GM12873 (cell line): ENCODE data around the gene TAS2R40.

Source experiments
- TF ChIP-seq, protein P1 (sequence below): IDR thresholded peaks from 2 replicates; pipeline ENCODE4 v1.5.1; 2012; ENCODE audit warnings: low read depth, mild to moderate bottlenecking, moderate library complexity, low read length, control low read depth; ENCODE audit not compliant: insufficient read depth; ENCODE audit errors: missing control alignments

Gene TAS2R40

DNA sequence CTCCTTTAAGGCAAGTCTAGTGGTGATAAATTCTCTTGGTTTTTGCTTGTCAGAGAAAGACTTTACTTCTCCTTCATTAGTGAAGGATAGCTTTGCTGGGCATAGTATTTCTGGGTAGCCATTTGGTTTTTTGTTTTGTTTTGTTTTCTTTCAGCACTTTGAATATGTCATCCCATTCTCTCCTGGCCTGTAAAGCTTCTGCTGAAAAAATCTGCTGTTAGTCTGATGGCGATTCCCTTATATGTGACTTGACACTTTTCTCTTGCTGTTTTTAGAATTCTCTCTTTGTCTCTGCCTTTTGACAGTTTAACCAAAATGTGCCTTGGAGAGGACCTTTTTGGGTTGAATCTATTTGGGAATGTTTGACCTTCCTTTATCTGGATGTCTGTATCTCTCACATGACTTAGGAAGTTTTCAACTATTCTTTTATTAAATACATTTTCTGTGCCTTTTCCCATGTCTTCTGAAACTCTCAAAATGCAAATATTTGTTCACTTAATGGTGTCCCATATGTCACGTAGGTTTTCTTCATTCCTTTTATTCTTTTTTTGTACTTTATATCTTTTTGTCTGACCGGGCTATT lies 14.7 kb downstream of the TAS2R40 start:
- TF ChIP-seq, protein P1, sequence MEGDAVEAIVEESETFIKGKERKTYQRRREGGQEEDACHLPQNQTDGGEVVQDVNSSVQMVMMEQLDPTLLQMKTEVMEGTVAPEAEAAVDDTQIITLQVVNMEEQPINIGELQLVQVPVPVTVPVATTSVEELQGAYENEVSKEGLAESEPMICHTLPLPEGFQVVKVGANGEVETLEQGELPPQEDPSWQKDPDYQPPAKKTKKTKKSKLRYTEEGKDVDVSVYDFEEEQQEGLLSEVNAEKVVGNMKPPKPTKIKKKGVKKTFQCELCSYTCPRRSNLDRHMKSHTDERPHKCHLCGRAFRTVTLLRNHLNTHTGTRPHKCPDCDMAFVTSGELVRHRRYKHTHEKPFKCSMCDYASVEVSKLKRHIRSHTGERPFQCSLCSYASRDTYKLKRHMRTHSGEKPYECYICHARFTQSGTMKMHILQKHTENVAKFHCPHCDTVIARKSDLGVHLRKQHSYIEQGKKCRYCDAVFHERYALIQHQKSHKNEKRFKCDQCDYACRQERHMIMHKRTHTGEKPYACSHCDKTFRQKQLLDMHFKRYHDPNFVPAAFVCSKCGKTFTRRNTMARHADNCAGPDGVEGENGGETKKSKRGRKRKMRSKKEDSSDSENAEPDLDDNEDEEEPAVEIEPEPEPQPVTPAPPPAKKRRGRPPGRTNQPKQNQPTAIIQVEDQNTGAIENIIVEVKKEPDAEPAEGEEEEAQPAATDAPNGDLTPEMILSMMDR = no peak

DNA sequence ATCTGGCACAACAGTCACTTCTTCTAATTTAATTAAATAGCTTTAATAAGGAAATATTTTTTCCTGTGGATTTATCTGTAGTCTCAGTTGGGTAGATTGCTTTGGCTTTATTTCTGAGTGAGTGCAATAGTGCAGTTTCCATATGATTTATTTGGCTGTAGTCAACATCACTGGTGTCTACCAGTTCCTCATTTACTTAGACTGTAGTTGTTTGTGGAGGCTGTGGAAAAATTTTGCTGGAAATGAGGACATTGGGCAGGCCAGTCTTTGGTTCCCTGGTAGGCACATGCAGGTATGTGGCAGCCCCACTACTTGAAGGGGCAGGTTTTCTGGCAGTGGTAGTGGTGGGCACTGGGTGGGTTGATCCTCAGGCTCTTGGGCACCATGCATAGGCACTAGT lies 15.5 kb downstream of the TAS2R40 start:
- TF ChIP-seq, protein P1 = no peak

DNA sequence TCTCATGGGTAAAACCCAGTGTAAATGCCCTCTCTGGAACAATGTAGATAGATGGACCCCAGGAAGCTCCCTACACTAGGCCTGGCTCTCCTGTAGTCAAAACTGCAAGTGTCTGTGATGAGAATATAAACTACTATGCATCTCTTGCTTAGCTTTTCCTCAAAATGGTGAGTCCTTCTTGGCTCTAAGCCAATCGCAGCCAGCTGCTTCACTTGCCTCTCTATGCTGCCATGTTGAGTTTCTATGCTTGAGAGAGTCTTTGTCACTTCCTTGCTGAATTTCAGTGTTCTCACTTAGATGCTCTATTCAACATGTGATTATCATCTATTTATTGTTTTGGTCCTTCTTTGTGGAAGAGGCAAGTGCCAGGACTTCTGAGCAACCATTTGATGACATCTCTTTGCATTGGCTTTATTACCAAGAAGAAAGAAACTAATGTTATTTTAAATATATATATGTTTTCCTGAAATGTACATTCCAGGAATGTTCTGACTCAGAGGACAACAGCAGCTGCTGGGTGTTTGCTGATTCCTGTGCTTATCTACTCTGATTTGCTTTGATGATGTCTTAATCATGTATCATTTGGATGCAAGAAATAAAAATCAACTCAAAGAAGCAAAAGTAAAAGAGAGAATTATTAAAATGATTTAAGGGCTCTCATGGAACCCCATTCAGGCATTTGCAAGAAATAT lies 16.6 kb downstream of the TAS2R40 start:
- TF ChIP-seq, protein P1 = no peak

GRCh38 chr7:143239813-143240212 lies 18.0 kb downstream of the TAS2R40 start:
- TF ChIP-seq, protein P1 = no peak

DNA sequence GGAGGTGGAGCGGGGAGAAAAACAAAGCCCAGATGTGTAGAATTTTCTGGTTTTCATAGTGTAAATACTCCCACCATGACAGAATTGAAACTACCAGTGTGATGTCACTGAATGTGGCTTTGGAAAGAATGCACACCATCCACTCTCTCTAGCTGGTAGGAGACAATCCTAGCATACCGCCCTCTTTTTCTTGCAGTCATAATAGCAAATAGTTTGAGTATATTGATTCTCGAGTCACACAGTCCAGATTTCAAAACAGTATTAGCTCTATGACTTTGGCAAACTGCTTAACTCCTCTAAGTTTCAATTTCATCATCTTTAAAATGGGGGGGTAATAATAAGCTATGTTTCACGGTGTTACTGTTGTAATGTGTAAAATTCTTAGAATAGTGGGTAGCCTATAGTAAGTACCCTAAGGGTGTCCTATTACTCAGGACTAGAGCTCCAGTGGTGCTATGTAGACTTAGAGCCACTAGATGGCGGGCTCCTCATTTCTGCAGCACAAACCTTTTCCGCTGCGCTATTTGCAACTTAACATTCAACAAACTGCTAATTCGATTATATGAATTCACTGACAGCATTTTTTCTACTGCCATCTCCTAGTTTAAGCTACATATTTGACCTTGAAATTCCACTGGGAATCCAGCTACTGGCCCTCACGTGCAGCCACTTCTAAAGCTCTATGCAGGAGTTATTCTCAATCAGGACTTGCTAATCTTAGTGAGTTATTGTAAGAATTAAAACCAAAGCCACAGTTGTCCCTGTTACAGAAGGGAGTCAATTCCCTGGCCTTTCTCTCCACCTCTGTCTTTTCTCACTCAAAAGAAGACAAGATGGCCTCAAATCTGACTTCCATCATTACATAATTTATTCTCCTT lies 18.7 kb downstream of the TAS2R40 start:
- TF ChIP-seq, protein P1 = peak; percentile 89

DNA sequence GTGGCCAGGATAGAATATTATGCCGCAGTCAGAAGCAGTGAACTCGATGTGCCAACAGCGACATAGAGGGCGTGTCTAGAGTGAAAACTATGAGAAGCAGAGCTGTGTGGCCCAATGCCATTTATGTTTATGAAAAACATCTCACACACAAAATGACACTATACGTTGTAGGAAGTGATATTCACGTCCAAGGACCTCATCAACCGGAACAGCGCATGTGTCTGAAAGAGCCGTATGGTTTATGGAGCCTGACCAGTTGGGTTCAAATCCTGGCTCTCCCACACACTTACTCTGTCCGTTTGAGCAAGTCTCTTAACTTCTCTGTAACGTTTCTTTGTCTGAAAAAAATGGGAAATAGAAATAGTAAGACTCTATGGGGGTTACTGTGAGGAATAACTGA lies 20.5 kb downstream of the TAS2R40 start:
- TF ChIP-seq, protein P1 = no peak

DNA sequence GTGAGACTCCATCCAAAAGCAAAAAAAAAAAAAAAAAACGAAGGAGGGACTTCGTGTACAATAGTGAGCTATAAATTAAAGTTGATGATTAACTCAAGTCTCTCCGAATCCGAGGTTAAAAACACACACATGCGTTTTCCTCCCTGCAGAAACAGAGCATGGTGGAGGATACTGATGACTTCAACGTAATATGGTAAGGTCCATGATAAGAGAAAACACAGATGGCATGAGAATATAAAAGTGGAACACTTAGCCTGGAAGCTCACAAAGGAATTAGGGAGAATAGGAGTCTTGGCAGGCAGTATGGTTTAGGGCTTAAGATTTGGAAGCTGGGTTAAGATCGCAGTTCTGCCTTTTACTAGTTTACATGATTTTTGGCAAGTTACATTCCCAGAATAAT lies 21.3 kb downstream of the TAS2R40 start:
- TF ChIP-seq, protein P1 = no peak
